ENCODE data around the gene LRRC4C. TPM values are rescaled to one million over a fixed set of nuclear protein-coding genes. Genes with fewer than 3 reads are reported as not detected.

LRRC4C gene
- total RNA-seq, 1 experiment from 2014 or later: 0.13 TPM

DNA sequence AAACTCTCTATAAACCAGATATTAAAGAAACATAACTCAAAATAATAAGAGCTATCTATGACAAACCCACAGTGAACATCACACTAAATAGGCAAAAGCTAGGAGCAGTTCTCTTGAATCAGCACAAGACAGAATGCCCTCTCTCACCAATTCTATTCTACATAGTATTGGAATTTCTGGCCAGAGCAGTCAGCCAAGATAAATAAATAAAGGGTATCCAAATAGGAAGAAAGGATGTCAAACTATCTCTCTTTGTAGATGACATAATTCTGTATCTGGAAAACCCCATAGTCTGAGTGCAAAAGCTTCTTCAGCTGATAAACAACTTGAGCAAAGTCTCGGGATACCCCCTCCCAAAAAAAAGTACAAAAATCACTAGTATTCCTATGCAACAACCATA lies 359.8 kb downstream of the LRRC4C start:
- H3K9me3 ChIP-seq (ENCODE audit: control insufficient read depth, low read depth, low read length): no peaks in the 10 kb centered on the region
- no CpG with 5 or more reads among the region's 1 CpG for WGBS (ENCODE audit: extremely low coverage, insufficient read length, low lambda C conversion rate)
- H3K27ac ChIP-seq (ENCODE audit: insufficient read length, low read depth, low read length): no peak overlapping the region
- H3K4me1 ChIP-seq (ENCODE audit: insufficient read depth, low read length): no peaks in the 10 kb centered on the region
- H2BK120ac ChIP-seq (ENCODE audit: low read depth, low read length, poor library complexity, severe bottlenecking): no peak overlapping the region
- no peaks in the 10 kb centered on the region for H3K27me3 ChIP-seq (ENCODE audit: insufficient read depth, low read length)
- no peak overlapping the region for H2BK5ac ChIP-seq (ENCODE audit: insufficient read length, low read length)
- no peak overlapping the region for H3K4ac ChIP-seq (ENCODE audit: low read depth, low read length)
- no peak for DNase-seq
- no peak overlapping the region for H4K8ac ChIP-seq (replicated peaks; ENCODE audit: insufficient read length, low read depth, low read length)
- no peak overlapping the region for H3K23ac ChIP-seq (ENCODE audit: insufficient read length, low read depth, low read length)
- no peak overlapping the region for H3K9ac ChIP-seq (ENCODE audit: extremely low read depth, insufficient read length, low read length)
- Mint-ChIP-seq H3K27me3 (ENCODE audit: low read depth) (no peaks in the 10 kb centered on the region; the same call in 1 of the 2 replicates), H3K4me3 (no peak overlapping the region), H3K36me3 (ENCODE audit: insufficient read depth in 1 of 3, low read depth in 3 of 3) (no peaks in the 10 kb centered on the region; a peak in 1 of 7 replicates), H3K4me1 (no peaks in the 10 kb centered on the region), H3K9me3 (peaks cover 0 to 3% of the 10 kb centered on the region in 2 experiments; a peak in 1 of 5 replicates), H3K27ac (no peak overlapping the region)
- no peak overlapping the region for H2BK12ac ChIP-seq (ENCODE audit: insufficient read length, low read depth, low read length)
- no peak overlapping the region for H2AK5ac ChIP-seq (ENCODE audit: insufficient read length, low read length)
- H4K20me1 ChIP-seq (ENCODE audit: control insufficient read depth, insufficient read depth, insufficient read length): no peaks in the 10 kb centered on the region
- H3K18ac ChIP-seq (ENCODE audit: insufficient read length, low read depth, low read length): no peak overlapping the region
- H3K23me2 ChIP-seq (ENCODE audit: insufficient read length, low read depth, low read length, poor library complexity, severe bottlenecking): no peaks in the 10 kb centered on the region
- H2BK20ac ChIP-seq (ENCODE audit: low read depth, low read length, poor library complexity, severe bottlenecking): no peak overlapping the region
- no peak overlapping the region for H3K14ac ChIP-seq (ENCODE audit: insufficient read depth, low read length)
- H2AFZ ChIP-seq (ENCODE audit: low read length): no peak overlapping the region
- H3K4me2 ChIP-seq (ENCODE audit: insufficient read depth, insufficient read length, low read length): no peak overlapping the region
- no peaks in the 10 kb centered on the region for H3K79me2 ChIP-seq (ENCODE audit: insufficient read depth, low read length)
- H4K5ac ChIP-seq (ENCODE audit: insufficient read length, low read depth, low read length): no peak overlapping the region
- no peaks in the 10 kb centered on the region for H3K79me1 ChIP-seq (ENCODE audit: insufficient read depth, low read depth, low read length, poor library complexity, severe bottlenecking)
- H3T11ph ChIP-seq (ENCODE audit: low read length): no peak overlapping the region
- TF ChIP-seq, protein P1, sequence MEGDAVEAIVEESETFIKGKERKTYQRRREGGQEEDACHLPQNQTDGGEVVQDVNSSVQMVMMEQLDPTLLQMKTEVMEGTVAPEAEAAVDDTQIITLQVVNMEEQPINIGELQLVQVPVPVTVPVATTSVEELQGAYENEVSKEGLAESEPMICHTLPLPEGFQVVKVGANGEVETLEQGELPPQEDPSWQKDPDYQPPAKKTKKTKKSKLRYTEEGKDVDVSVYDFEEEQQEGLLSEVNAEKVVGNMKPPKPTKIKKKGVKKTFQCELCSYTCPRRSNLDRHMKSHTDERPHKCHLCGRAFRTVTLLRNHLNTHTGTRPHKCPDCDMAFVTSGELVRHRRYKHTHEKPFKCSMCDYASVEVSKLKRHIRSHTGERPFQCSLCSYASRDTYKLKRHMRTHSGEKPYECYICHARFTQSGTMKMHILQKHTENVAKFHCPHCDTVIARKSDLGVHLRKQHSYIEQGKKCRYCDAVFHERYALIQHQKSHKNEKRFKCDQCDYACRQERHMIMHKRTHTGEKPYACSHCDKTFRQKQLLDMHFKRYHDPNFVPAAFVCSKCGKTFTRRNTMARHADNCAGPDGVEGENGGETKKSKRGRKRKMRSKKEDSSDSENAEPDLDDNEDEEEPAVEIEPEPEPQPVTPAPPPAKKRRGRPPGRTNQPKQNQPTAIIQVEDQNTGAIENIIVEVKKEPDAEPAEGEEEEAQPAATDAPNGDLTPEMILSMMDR (conservative IDR thresholded peaks at IDR 0.05): no peak
- no peak overlapping the region for H2BK15ac ChIP-seq (ENCODE audit: low read depth, low read length)
- H3K56ac ChIP-seq (ENCODE audit: insufficient read length, low read depth, low read length): no peak overlapping the region
- H4K91ac ChIP-seq (ENCODE audit: insufficient read length, low read depth, low read length): no peak overlapping the region

All from H9 (cell line).